Ascending aorta (tissue), 2 donors: ENCODE data around the gene PSENEN. TPM values are rescaled to one million over a fixed set of nuclear protein-coding genes. Genes with fewer than 3 reads are reported as not detected.

Experiments
- DNase-seq, 2 donors: peaks; one replicate each; pipeline ENCODE4 v3.0.0-alpha.2; 2019; ENCODE audit warnings: low spot score in 2 of 2
- H3K27ac ChIP-seq, 2 donors: fragments of 200-600 bp; sonication (generic); one replicate each; pipeline ENCODE4 v1.5.1; 2016 to 2017; ENCODE audit warnings: mild to moderate bottlenecking in 1 of 2
- H3K27me3 ChIP-seq: fragments of 200-600 bp; sonication (generic); one replicate; pipeline ENCODE4 v1.5.1; 2017
- H3K36me3 ChIP-seq, 2 donors: fragments of 200-600 bp; sonication (generic); one replicate each; pipeline ENCODE4 v1.5.1; 2016
- H3K4me1 ChIP-seq, 2 donors: fragments of 200-600 bp; sonication (generic); one replicate each; pipeline ENCODE4 v1.5.1; 2016 to 2017; ENCODE audit warnings: mild to moderate bottlenecking in 1 of 2
- H3K4me3 ChIP-seq, 2 donors: fragments of 200-600 bp; sonication (generic); one replicate each; pipeline ENCODE4 v1.5.1; 2016 to 2017; ENCODE audit warnings: mild to moderate bottlenecking in 1 of 2
- H3K9me3 ChIP-seq, 2 donors: fragments of 200-600 bp; sonication (generic); one replicate each; pipeline ENCODE4 v1.5.1; 2016
- CTCF ChIP-seq, 3 experiments: fragments of 200-600 bp in 2 of 3; fragments of 450-650 bp in 1 of 3; sonication (generic) in 2 of 3; IDR thresholded peaks; one replicate each; pipeline ENCODE4 v1.5.1; 2016 to 2019; ENCODE audit warnings: antibody characterized with exemption in 3 of 3, mild to moderate bottlenecking in 1 of 3, moderate library complexity in 1 of 3
- intact Hi-C: fragments of 100-400 bp; cut with DNase I; formaldehyde crosslinking; loops from one replicate; pipeline ENCODE4 v1.15.1; 2023
- total RNA-seq: library from RNA; depleted of rRNA; stranded (reverse); fragments of >200 nt; gene quantifications from one replicate; pipeline ENCODE4 v1.1.0, GENCODE V29; 2016

The PSENEN gene
- total RNA-seq, 1 donor from 2014 or later, result 110 TPM

DNA sequence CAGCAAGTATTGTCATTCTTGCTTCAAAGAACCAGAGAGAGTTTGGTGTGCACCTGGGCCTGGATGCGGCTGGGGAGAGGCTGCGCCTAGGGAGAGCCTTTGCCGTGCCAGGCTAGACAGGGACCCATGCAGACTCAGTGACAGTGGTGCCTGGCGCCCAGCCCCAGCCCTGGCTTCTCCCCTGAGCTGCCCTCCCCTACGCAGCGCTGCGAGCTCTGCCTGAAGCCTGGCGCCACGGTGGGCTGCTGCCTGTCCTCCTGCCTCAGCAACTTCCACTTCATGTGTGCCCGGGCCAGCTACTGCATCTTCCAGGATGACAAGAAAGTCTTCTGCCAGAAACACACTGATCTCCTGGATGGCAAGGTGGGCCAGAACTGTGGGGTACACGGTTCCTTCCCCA, 15.7 kb upstream of the PSENEN start:
- Histone ChIP-seq H3K27ac (no peak overlapping the region), H3K9me3 (no peaks in the 10 kb centered on the region), H3K27me3 (no peaks in the 10 kb centered on the region), H3K4me1 (no peaks in the 10 kb centered on the region), H3K4me3 (no peak overlapping the region), H3K36me3 (peaks cover 96 to 97% of the 10 kb centered on the region in 2 donors)
- intact Hi-C loops, result no loop called here
- DNase-seq, result no peak
- TF ChIP-seq CTCF (IDR thresholded peaks at IDR 0.05), result no peak

- Histone ChIP-seq H3K27ac (no peak overlapping the region), H3K36me3 (peaks cover 96 to 97% of the 10 kb centered on the region in 2 donors), H3K27me3 (no peaks in the 10 kb centered on the region), H3K4me3 (no peak overlapping the region), H3K4me1 (no peaks in the 10 kb centered on the region), H3K9me3 (no peaks in the 10 kb centered on the region)
- intact Hi-C loops, result no loop called here
- no peak for DNase-seq
- TF ChIP-seq CTCF (IDR thresholded peaks at IDR 0.05), result no peak
These were observed 15.1 kb upstream of the PSENEN start for GRCh38 chr19:35730326-35730725.

DNA sequence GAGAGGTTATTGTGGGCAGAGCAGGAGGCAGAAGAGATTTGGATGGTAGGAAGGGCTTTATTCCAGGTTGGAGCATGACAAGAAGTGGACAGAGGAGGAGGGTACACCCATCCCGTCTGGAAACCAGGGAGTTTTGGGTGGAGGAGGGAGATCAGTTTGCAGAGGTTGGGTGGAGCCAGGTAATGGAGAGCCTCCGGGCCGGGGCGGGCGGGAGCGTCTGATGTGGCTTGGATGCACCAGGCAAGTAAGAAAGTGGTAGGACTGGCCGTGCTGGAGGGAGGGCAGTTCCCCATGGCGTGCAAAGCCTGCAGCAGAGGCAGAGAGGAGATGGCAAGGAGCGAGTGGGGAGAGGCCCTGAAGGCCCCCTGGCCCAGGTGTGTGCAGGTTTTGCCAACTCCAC, 14.1 kb upstream of the PSENEN start:
- DNase-seq, result no peak

DNA sequence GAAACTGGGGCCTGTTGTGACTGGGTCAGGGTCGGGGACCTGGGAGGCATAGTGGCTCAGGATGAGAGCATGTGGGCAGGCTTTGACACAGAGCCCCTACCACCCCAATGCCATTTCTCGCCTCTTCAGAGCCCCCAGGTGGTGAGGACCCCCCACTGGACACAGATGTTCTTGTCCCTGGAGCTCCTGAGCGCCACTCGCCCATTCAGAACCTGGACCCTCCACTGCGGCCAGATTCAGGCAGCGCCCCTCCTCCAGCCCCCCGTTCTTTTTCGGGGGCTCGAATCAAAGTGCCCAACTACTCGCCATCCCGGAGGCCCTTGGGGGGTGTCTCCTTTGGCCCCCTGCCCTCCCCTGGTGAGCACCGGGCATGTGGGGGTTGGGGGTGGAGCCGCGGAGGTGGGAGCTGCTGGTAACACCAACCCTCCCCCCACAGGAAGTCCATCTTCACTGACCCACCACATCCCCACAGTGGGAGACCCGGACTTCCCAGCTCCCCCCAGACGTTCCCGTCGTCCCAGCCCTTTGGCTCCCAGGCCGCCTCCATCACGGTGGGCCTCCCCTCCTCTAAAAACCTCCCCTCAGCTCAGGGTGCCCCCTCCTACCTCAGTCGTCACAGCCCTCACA, 13.6 kb upstream of the PSENEN start:
- intact Hi-C loops, result no loop called here
- TF ChIP-seq CTCF (IDR thresholded peaks at IDR 0.05), result no peak
- no peak overlapping the region for H3K27ac ChIP-seq
- H3K4me3 ChIP-seq, result no peak overlapping the region
- no peaks in the 10 kb centered on the region for H3K9me3 ChIP-seq
- H3K4me1 ChIP-seq, result no peaks in the 10 kb centered on the region
- peaks cover 84 to 94% of the 10 kb centered on the region in 2 donors for H3K36me3 ChIP-seq
- no peaks in the 10 kb centered on the region for H3K27me3 ChIP-seq
- no peak for DNase-seq

More for the DNA sequence above, 14.1 kb upstream of the PSENEN start:
- no peaks in the 10 kb centered on the region for H3K4me1 ChIP-seq
- H3K27me3 ChIP-seq, result no peaks in the 10 kb centered on the region
- H3K9me3 ChIP-seq, result no peaks in the 10 kb centered on the region
- intact Hi-C loops, result no loop called here
- H3K27ac ChIP-seq, result no peak overlapping the region
- no peak overlapping the region for H3K4me3 ChIP-seq
- no peak for TF ChIP-seq CTCF (IDR thresholded peaks at IDR 0.05)
- peaks cover 87 to 94% of the 10 kb centered on the region in 2 donors for H3K36me3 ChIP-seq

DNA sequence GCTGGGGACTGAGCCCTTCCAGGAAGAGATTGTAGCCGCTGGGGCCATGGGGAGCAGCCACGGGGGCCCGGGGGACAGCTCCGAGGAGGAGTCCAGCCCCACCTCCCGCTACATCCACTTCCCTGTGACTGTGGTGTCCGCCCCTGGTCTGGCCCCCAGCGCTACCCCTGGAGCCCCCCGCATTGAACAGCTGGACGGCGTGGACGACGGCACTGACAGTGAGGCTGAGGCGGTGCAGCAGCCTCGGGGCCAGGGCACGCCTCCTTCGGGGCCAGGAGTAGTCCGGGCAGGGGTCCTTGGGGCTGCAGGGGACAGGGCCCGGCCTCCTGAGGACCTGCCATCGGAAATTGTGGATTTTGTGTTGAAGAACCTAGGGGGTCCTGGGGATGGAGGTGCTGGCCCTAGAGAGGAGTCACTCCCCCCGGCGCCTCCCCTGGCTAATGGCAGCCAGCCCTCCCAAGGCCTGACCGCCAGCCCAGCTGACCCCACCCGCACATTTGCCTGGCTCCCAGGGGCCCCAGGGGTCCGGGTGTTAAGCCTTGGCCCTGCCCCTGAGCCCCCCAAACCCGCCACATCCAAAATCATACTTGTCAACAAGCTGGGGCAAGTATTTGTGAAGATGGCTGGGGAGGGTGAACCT, 12.8 kb upstream of the PSENEN start:
- TF ChIP-seq CTCF (IDR thresholded peaks at IDR 0.05), result no peak
- H3K36me3 ChIP-seq, result peaks cover 84 to 94% of the 10 kb centered on the region in 2 donors
- no peaks in the 10 kb centered on the region for H3K9me3 ChIP-seq
- H3K27ac ChIP-seq, result no peak overlapping the region
- DNase-seq, result no peak
- no peaks in the 10 kb centered on the region for H3K4me1 ChIP-seq
- H3K4me3 ChIP-seq, result no peak overlapping the region
- intact Hi-C loops, result no loop called here
- no peaks in the 10 kb centered on the region for H3K27me3 ChIP-seq
